Eye (tissue), 1 donor: ENCODE results near the gene ELOVL6.
A peak's percentile ranks its signal among the peaks of the same experiment; 100 is the strongest.

Source experiments
- DNase-seq: peaks from one replicate; pipeline ENCODE4 v3.0.0-alpha.2; 2015

Gene ELOVL6

GRCh38 chr4:110019153-110019552, 179.3 kb downstream of the ELOVL6 start:
- no peak for DNase-seq

- no peak for DNase-seq
Measured at GRCh38 chr4:110014233-110014632, 184.2 kb downstream of the ELOVL6 start.

- no peak for DNase-seq
Measured at GRCh38 chr4:110012917-110013316, 185.5 kb downstream of the ELOVL6 start.

- DNase-seq = no peak
Measured at GRCh38 chr4:110010797-110011196, 187.6 kb downstream of the ELOVL6 start.

GRCh38 chr4:110009550-110009949, 188.9 kb downstream of the ELOVL6 start:
- DNase-seq = no peak

GRCh38 chr4:110008540-110008939, 189.9 kb downstream of the ELOVL6 start:
- no peak for DNase-seq

- no peak for DNase-seq
Measured at GRCh38 chr4:110007217-110007616, 191.2 kb downstream of the ELOVL6 start.

GRCh38 chr4:110005461-110006056, 192.9 kb downstream of the ELOVL6 start:
- DNase-seq = peak; percentile 91

- no peak for DNase-seq
Measured at GRCh38 chr4:110004556-110004955, 193.9 kb downstream of the ELOVL6 start.

- no peak for DNase-seq
Measured at GRCh38 chr4:110003401-110004187, 194.8 kb downstream of the ELOVL6 start.

- DNase-seq = no peak
Measured at GRCh38 chr4:110002326-110002725, 196.1 kb downstream of the ELOVL6 start.

- DNase-seq = no peak
Measured at GRCh38 chr4:109999585-109999912, 198.9 kb downstream of the ELOVL6 start.

- peak; percentile 90 for DNase-seq
Measured at GRCh38 chr4:109998867-109999584, 199.4 kb downstream of the ELOVL6 start.

GRCh38 chr4:109996526-109996925, 201.9 kb downstream of the ELOVL6 start:
- no peak for DNase-seq
